GM18526 (cell line): Measurements from ENCODE around the gene BRMS1L.

Experiments used
- POLR2A ChIP-seq: IDR thresholded peaks from 3 replicates; pipeline ENCODE4 v1.6.1; 2011; ENCODE audit not compliant: insufficient read length; ENCODE audit errors: extremely low read depth

The BRMS1L gene

GRCh38 chr14:35854696-35855270, 28.6 kb downstream of the BRMS1L start:
- TF ChIP-seq POLR2A: no peak

- TF ChIP-seq POLR2A: no peak
Measured at GRCh38 chr14:35855876-35856481, 29.8 kb downstream of the BRMS1L start.

- no peak for TF ChIP-seq POLR2A
Measured at GRCh38 chr14:35858521-35859209, 32.5 kb downstream of the BRMS1L start.

- TF ChIP-seq POLR2A: no peak
Measured at GRCh38 chr14:35861204-35861868, 35.2 kb downstream of the BRMS1L start.

- TF ChIP-seq POLR2A: no peak
Measured at GRCh38 chr14:35865611-35866324, 39.6 kb downstream of the BRMS1L start.

- TF ChIP-seq POLR2A: no peak
Measured at GRCh38 chr14:35866595-35867279, 40.6 kb downstream of the BRMS1L start.

- TF ChIP-seq POLR2A: no peak
Measured at GRCh38 chr14:35867280-35867629, 41.1 kb downstream of the BRMS1L start.

- no peak for TF ChIP-seq POLR2A
Measured at GRCh38 chr14:35875296-35875695, 49.2 kb downstream of the BRMS1L start.

GRCh38 chr14:35877276-35877675, 51.1 kb downstream of the BRMS1L start:
- TF ChIP-seq POLR2A: no peak

GRCh38 chr14:35878272-35879150, 52.4 kb downstream of the BRMS1L start:
- no peak for TF ChIP-seq POLR2A

GRCh38 chr14:35879151-35879648, 53.1 kb downstream of the BRMS1L start:
- no peak for TF ChIP-seq POLR2A

GRCh38 chr14:35879654-35880249, 53.6 kb downstream of the BRMS1L start:
- TF ChIP-seq POLR2A: no peak

- TF ChIP-seq POLR2A: no peak
Measured at GRCh38 chr14:35881280-35881679, 55.1 kb downstream of the BRMS1L start.

GRCh38 chr14:35883677-35884293, 57.6 kb downstream of the BRMS1L start:
- TF ChIP-seq POLR2A: no peak
